ENCODE data around the gene HSF4. TPM values are rescaled to one million over a fixed set of nuclear protein-coding genes. Genes with fewer than 3 reads are reported as not detected.
A peak's percentile ranks its signal among the peaks of the same experiment; 100 is the strongest.

Gene HSF4
- total RNA-seq, 1 experiment from 2014 or later = 1.2 TPM

GRCh38 chr16:67215706-67216105 lies 51.2 kb downstream of the HSF4 start:
- no CpG with 5 or more reads among the region's 5 CpGs for WGBS (ENCODE audit: extremely low coverage, insufficient read length, low lambda C conversion rate)
- no peaks in the 10 kb centered on the region for H3K36me3 Mint-ChIP-seq (ENCODE audit: insufficient read depth in 1 of 3, low read depth in 3 of 3)
- Histone ChIP-seq H4K5ac (ENCODE audit: insufficient read length, low read depth, low read length) (no peak overlapping the region), H3T11ph (ENCODE audit: low read length) (no peak overlapping the region), H3K9me3 (ENCODE audit: control insufficient read depth, low read depth, low read length) (no peaks in the 10 kb centered on the region), H2AFZ (ENCODE audit: low read length) (no peak overlapping the region), H3K56ac (ENCODE audit: insufficient read length, low read depth, low read length) (no peak overlapping the region), H3K27ac (ENCODE audit: insufficient read length, low read depth, low read length) (no peak overlapping the region), H3K4me2 (ENCODE audit: insufficient read depth, insufficient read length, low read length) (no peak overlapping the region), H2BK120ac (ENCODE audit: low read depth, low read length, poor library complexity, severe bottlenecking) (no peak overlapping the region), H2BK5ac (ENCODE audit: insufficient read length, low read length) (no peak overlapping the region), H3K14ac (ENCODE audit: insufficient read depth, low read length) (no peak overlapping the region), H4K91ac (ENCODE audit: insufficient read length, low read depth, low read length) (no peak overlapping the region), H3K79me1 (ENCODE audit: insufficient read depth, low read depth, low read length, poor library complexity, severe bottlenecking) (no peaks in the 10 kb centered on the region), H3K23me2 (ENCODE audit: insufficient read length, low read depth, low read length, poor library complexity, severe bottlenecking) (no peaks in the 10 kb centered on the region), H2BK12ac (ENCODE audit: insufficient read length, low read depth, low read length) (no peak overlapping the region), H3K23ac (ENCODE audit: insufficient read length, low read depth, low read length) (no peak overlapping the region), H3K79me2 (ENCODE audit: insufficient read depth, low read length) (no peaks in the 10 kb centered on the region), H4K8ac (replicated peaks; ENCODE audit: insufficient read length, low read depth, low read length) (no peak overlapping the region), H4K20me1 (ENCODE audit: control insufficient read depth, insufficient read depth, insufficient read length) (no peaks in the 10 kb centered on the region), H3K9ac (ENCODE audit: extremely low read depth, insufficient read length, low read length) (no peak overlapping the region), H3K18ac (ENCODE audit: insufficient read length, low read depth, low read length) (no peak overlapping the region), H2AK5ac (ENCODE audit: insufficient read length, low read length) (no peak overlapping the region), H2BK20ac (ENCODE audit: low read depth, low read length, poor library complexity, severe bottlenecking) (no peak overlapping the region), H2BK15ac (ENCODE audit: low read depth, low read length) (no peak overlapping the region), H3K4ac (ENCODE audit: low read depth, low read length) (no peak overlapping the region), H3K27me3 (ENCODE audit: insufficient read depth, low read length) (no peaks in the 10 kb centered on the region; the same call in 1 of the 2 replicates), H3K4me1 (ENCODE audit: insufficient read depth, low read length) (no peaks in the 10 kb centered on the region)
- H3K4me1 Mint-ChIP-seq = no peaks in the 10 kb centered on the region
- H3K4me3 Mint-ChIP-seq = no peak overlapping the region
- no peak for TF ChIP-seq CTCF (conservative IDR thresholded peaks at IDR 0.05)
- H3K27me3 Mint-ChIP-seq (ENCODE audit: low read depth) = peaks cover 56% of the 10 kb centered on the region
- H3K9me3 Mint-ChIP-seq = no peaks in the 10 kb centered on the region
- peak overlapping the region in 1 of 3 experiments; percentile 5; a peak in 1 of 7 replicates for H3K27ac Mint-ChIP-seq
- peak; percentile 56 for DNase-seq

Data from H9 (cell line).